Measurements from ENCODE around the gene MANEAL. TPM values are rescaled to one million over a fixed set of nuclear protein-coding genes. Genes with fewer than 3 reads are reported as not detected.

The MANEAL gene
- total and polyA plus RNA-seq, 2 of the 13 experiments (the other 11 are each of a cell fraction or from before 2014, with no cell fraction given): 20.8 to 26.4 TPM

- TF ChIP-seq HMGXB4 (CRISPR knock-in tag; IDR thresholded peaks at IDR 0.05; ENCODE audit: borderline replicate concordance in 1 of 2, low read depth in 1 of 2): peak; percentile 16 to 46; a peak in 1 of 4 replicates
- TF ChIP-seq FOXC1 (CRISPR knock-in tag; IDR thresholded peaks at IDR 0.05; ENCODE audit: borderline replicate concordance): no peak
- TF ChIP-seq TRAFD1 (CRISPR knock-in tag; IDR thresholded peaks at IDR 0.05; ENCODE audit: borderline replicate concordance): no peak
- TF ChIP-seq POLR2AphosphoS2 (IDR thresholded peaks at IDR 0.05; ENCODE audit: low read depth, low read length): no peak
- 0 out of 2 replicates have a peak, but pooled peaks have one; percentile 55 for TF ChIP-seq ZNF614 (CRISPR knock-in tag; IDR thresholded peaks at IDR 0.05; ENCODE audit: borderline replicate concordance)
- 0 out of 2 replicates have a peak, but pooled peaks have one; percentile 34 for TF ChIP-seq IKZF5 (CRISPR knock-in tag; IDR thresholded peaks at IDR 0.05)
- no peak for TF ChIP-seq ZNF644 (CRISPR knock-in tag; IDR thresholded peaks at IDR 0.05; ENCODE audit: low read depth)
- TF ChIP-seq NFE2L2 (IDR thresholded peaks at IDR 0.05; ENCODE audit: low read length): peak; percentile 28; the same call in 1 of the 2 replicates
- TF ChIP-seq SMC3 (IDR thresholded peaks at IDR 0.05; ENCODE audit: low read length): peak; percentile 64; the same call in 1 of the 2 replicates
- TF ChIP-seq HDAC1 (CRISPR knock-in tag; IDR thresholded peaks at IDR 0.05): no peak
- TF ChIP-seq ELF1 (CRISPR knock-in tag; IDR thresholded peaks at IDR 0.05): no peak
- peak; percentile 92 for TF ChIP-seq XRCC5 (optimal IDR thresholded peaks at IDR 0.05; ENCODE audit: low read length)
- TF ChIP-seq KLF16 (CRISPR knock-in tag; IDR thresholded peaks at IDR 0.05): no peak
- TF ChIP-seq MAFK (conservative IDR thresholded peaks at IDR 0.05 in 1 of 2, IDR thresholded peaks at IDR 0.05 in 1 of 2; ENCODE audit: low read length in 2 of 2): peak; percentile 72 to 87
- TF ChIP-seq SP1 (IDR thresholded peaks at IDR 0.05): no peak
- no peak for TF ChIP-seq SP1 (CRISPR knock-in tag; IDR thresholded peaks at IDR 0.05)
- TF ChIP-seq ZZZ3 (CRISPR knock-in tag; IDR thresholded peaks at IDR 0.05; ENCODE audit: borderline replicate concordance): no peak
- peak; percentile 49; the same call in 1 of the 2 replicates for TF ChIP-seq RAD21 (CRISPR knock-in tag; IDR thresholded peaks at IDR 0.05)
- TF ChIP-seq CBX1 (IDR thresholded peaks at IDR 0.05; ENCODE audit: low read depth): no peak
- TF ChIP-seq ARID3A (IDR thresholded peaks at IDR 0.05; ENCODE audit: low read depth, low read length): peak; percentile 43; the same call in 1 of the 2 replicates
- no peak for TF ChIP-seq ZNF10 (CRISPR knock-in tag; IDR thresholded peaks at IDR 0.05; ENCODE audit: borderline replicate concordance, low read depth)
- TF ChIP-seq KAT8 (CRISPR knock-in tag; IDR thresholded peaks at IDR 0.05): peak; percentile 29; the same call in 1 of the 2 replicates
These were observed 17.5 kb downstream of the MANEAL start (continued) for GRCh38 chr1:37811027-37811655.

Measured in HepG2 (cell line).